ENCODE results near the gene LEMD1. TPM values are rescaled to one million over a fixed set of nuclear protein-coding genes. Genes with fewer than 3 reads are reported as not detected.

The LEMD1 gene
- total RNA-seq, 1 donor from 2014 or later, result not detected

GRCh38 chr1:205445646-205445935, 23.7 kb upstream of the LEMD1 start:
- peak overlapping the region in 1 of 2 donors; percentile 64 for H3K4me3 ChIP-seq
- intact Hi-C loops (cut with DNase I), result no loop called here
- no peak for DNase-seq (ENCODE audit: low spot score in 2 of 2)
- no peak for TF ChIP-seq CTCF (IDR thresholded peaks at IDR 0.05)
- no peaks in the 10 kb centered on the region for H3K27me3 ChIP-seq
- peak overlapping the region in 1 of 2 donors; percentile 49 for H3K27ac ChIP-seq
- peaks cover 0 to 5% of the 10 kb centered on the region in 2 donors for H3K4me1 ChIP-seq
- no peaks in the 10 kb centered on the region for H3K9me3 ChIP-seq
- no peaks in the 10 kb centered on the region for H3K36me3 ChIP-seq

- Histone ChIP-seq H3K27me3 (no peaks in the 10 kb centered on the region), H3K9me3 (no peaks in the 10 kb centered on the region), H3K4me3 (peak overlapping the region; percentile 13 to 64), H3K4me1 (peaks cover 0 to 5% of the 10 kb centered on the region in 2 donors), H3K36me3 (no peaks in the 10 kb centered on the region), H3K27ac (peak overlapping the region in 1 of 2 donors; percentile 49)
- no peak for TF ChIP-seq CTCF (IDR thresholded peaks at IDR 0.05)
- DNase-seq (ENCODE audit: low spot score in 2 of 2), result peak in 1 of 2 donors; percentile 81
- intact Hi-C loops (cut with DNase I), result no loop called here
These were observed 23.2 kb upstream of the LEMD1 start for GRCh38 chr1:205444931-205445645.

GRCh38 chr1:205444300-205444930, 22.6 kb upstream of the LEMD1 start:
- no peaks in the 10 kb centered on the region for H3K27me3 ChIP-seq
- H3K36me3 ChIP-seq, result no peaks in the 10 kb centered on the region
- H3K4me3 ChIP-seq, result peak overlapping the region; percentile 13 to 64
- intact Hi-C loops (cut with DNase I), result no loop called here
- H3K27ac ChIP-seq, result peak overlapping the region in 1 of 2 donors; percentile 49
- TF ChIP-seq CTCF (IDR thresholded peaks at IDR 0.05), result no peak
- peaks cover 0 to 5% of the 10 kb centered on the region in 2 donors for H3K4me1 ChIP-seq
- no peaks in the 10 kb centered on the region for H3K9me3 ChIP-seq
- no peak for DNase-seq (ENCODE audit: low spot score in 2 of 2)

- DNase-seq (ENCODE audit: low spot score in 2 of 2), result no peak
- H3K27ac ChIP-seq, result no peak overlapping the region
- intact Hi-C loops (cut with DNase I), result no loop called here
- no peaks in the 10 kb centered on the region for H3K36me3 ChIP-seq
- no peaks in the 10 kb centered on the region for H3K27me3 ChIP-seq
- peak overlapping the region in 1 of 2 donors; percentile 64 for H3K4me3 ChIP-seq
- no peaks in the 10 kb centered on the region for H3K9me3 ChIP-seq
- peaks cover 0 to 11% of the 10 kb centered on the region in 2 donors for H3K4me1 ChIP-seq
- no peak for TF ChIP-seq CTCF (IDR thresholded peaks at IDR 0.05)
These were observed 21.9 kb upstream of the LEMD1 start for GRCh38 chr1:205443585-205444299.

- Histone ChIP-seq H3K27me3 (no peaks in the 10 kb centered on the region), H3K4me3 (no peak overlapping the region), H3K4me1 (peaks cover 4 to 14% of the 10 kb centered on the region in 2 donors), H3K27ac (no peak overlapping the region), H3K36me3 (no peaks in the 10 kb centered on the region), H3K9me3 (no peaks in the 10 kb centered on the region)
- DNase-seq (ENCODE audit: low spot score in 2 of 2), result no peak
- intact Hi-C loops (cut with DNase I), result no loop called here
- no peak for TF ChIP-seq CTCF (IDR thresholded peaks at IDR 0.05)
These were observed 20.3 kb upstream of the LEMD1 start for GRCh38 chr1:205442051-205442725.
